ENCODE results near the gene OR52J3.
A peak's percentile ranks its signal among the peaks of the same experiment; 100 is the strongest.

OR52J3 gene

DNA sequence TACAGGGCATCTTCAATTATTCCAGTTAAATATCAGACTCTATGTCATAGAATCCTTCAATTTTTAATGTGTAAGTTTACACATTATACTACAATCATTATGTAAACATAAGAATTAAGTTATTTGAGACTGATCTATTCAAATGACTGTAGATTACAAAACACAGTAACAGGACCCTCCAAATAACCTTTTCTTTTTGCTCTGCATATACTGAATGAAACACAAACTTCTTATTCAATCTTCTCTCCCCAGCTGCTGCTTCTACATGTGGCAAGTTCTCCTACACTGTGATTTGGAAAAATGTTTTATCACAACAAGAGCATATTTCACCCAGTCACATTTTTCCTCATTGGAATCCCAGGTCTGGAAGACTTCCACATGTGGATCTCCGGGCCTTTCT, at the start of gene OR52J3:
OR52J3 (plus strand) TSS at position 301 of the 400 bp plus-strand sequence; CDS start at position 301, 0 bp downstream.
- DNase-seq (ENCODE audit: low read depth), result no peak
- TF ChIP-seq CTCF (conservative IDR thresholded peaks at IDR 0.05; ENCODE audit: control insufficient read depth, insufficient read depth, low read depth, low read length), result no peak
- H3K4me3 ChIP-seq (ENCODE audit: control insufficient read depth, low read depth, low read length), result no peak within 1 kb of the TSS

- DNase-seq (ENCODE audit: low read depth), result peak; percentile 62
- TF ChIP-seq CTCF (conservative IDR thresholded peaks at IDR 0.05; ENCODE audit: control insufficient read depth, insufficient read depth, low read depth, low read length), result peak; percentile 63
- no peak overlapping the region for H3K4me3 ChIP-seq (ENCODE audit: control insufficient read depth, low read depth, low read length)
These were observed 41.7 kb upstream of the OR52J3 start for GRCh38 chr11:5004424-5005274.

DNA sequence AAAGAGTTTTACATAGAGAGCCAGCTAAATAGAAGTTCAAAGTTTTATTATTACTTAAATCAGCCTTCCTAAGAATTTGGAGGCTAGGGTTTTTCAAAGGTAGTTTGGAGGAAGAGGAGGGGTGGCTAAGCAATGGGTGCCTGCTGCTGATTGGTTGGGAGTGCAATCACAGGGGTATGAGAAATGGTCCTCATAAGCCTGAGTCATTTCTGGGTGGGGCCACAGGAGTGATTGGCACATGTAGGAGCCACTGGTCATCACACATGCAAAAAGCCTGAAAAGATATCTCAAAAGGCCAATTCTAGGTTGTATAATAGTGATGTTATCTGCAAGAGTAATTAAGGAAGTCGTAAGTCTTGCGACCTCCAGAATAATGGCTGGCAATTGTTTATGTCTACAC, 38.8 kb upstream of the OR52J3 start:
- no peak for TF ChIP-seq CTCF (conservative IDR thresholded peaks at IDR 0.05; ENCODE audit: control insufficient read depth, insufficient read depth, low read depth, low read length)
- no peak overlapping the region for H3K4me3 ChIP-seq (ENCODE audit: control insufficient read depth, low read depth, low read length)
- DNase-seq (ENCODE audit: low read depth), result peak; percentile 10

- H3K4me3 ChIP-seq (ENCODE audit: control insufficient read depth, low read depth, low read length), result no peak overlapping the region
- no peak for TF ChIP-seq CTCF (conservative IDR thresholded peaks at IDR 0.05; ENCODE audit: control insufficient read depth, insufficient read depth, low read depth, low read length)
These were observed 35.1 kb upstream of the OR52J3 start for GRCh38 chr11:5011254-5011653.

GRCh38 chr11:5013012-5013411, 33.3 kb upstream of the OR52J3 start:
- DNase-seq (ENCODE audit: low read depth), result no peak
- TF ChIP-seq CTCF (conservative IDR thresholded peaks at IDR 0.05; ENCODE audit: control insufficient read depth, insufficient read depth, low read depth, low read length), result no peak
- no peak overlapping the region for H3K4me3 ChIP-seq (ENCODE audit: control insufficient read depth, low read depth, low read length)

More at GRCh38 chr11:5011254-5011653, 35.1 kb upstream of the OR52J3 start:
- DNase-seq (ENCODE audit: low read depth), result no peak

GRCh38 chr11:5021996-5022395, 24.3 kb upstream of the OR52J3 start:
- DNase-seq (ENCODE audit: low read depth), result no peak
- no peak for TF ChIP-seq CTCF (conservative IDR thresholded peaks at IDR 0.05; ENCODE audit: control insufficient read depth, insufficient read depth, low read depth, low read length)
- H3K4me3 ChIP-seq (ENCODE audit: control insufficient read depth, low read depth, low read length), result no peak overlapping the region

Measured in fibroblast of mammary gland (primary cell).